HG03342 (cell line): ENCODE data around the gene CCNL2.
A peak's percentile ranks its signal among the peaks of the same experiment; 100 is the strongest.
"Not testable (repeated sequence)": the region's sequence is repeated elsewhere in the genome, so short reads cannot be mapped to it uniquely, and the experiment has no call there.

Experiments used
- ATAC-seq: cut with Tn5 transposase; IDR thresholded peaks from one replicate; pipeline ENCODE4 v1.9.1; 2021; ENCODE audit warnings: mild to moderate bottlenecking, moderate library complexity; ENCODE audit not compliant: unreplicated experiment

Gene CCNL2

DNA sequence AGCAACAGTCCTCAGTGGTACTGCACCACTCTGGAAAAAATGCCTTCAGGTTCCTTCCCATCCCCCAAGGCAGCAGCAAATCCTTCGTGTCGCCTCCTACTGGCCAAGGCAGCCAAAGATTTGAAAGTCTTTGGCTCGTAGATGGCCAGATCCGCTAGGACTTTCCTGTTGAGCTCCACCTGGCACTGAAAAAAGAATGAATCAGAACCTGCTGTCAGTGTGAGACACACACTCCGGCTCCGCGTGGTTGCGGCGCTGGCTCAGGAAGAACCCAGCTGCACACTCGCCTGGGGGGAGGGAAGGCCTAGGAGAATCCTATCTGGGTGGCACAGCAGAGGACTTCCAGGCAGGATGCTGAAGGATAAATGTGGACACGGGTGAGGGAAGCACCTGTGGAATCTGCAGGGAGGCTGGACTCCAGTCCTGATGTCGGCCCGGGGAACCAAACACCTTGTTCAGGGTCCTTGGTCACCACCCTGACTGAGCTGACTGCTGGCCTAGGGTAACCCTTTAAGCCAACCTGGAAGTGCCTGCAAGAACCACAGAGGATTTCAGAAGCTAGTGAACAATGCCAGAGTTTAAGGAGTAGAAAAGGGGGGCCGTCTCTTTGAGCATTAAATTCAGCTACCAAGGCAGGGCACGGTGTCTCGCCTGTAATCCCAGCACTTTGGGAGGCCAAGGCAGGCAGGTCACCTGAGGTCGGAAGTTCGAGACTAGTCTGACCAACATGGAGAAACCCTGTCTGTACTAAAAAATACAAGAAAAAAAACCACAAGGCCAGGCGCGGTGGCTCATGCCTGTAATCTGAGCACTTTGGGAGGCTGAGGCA, 3.2 kb upstream of the CCNL2 start:
- ATAC-seq = no peak

DNA sequence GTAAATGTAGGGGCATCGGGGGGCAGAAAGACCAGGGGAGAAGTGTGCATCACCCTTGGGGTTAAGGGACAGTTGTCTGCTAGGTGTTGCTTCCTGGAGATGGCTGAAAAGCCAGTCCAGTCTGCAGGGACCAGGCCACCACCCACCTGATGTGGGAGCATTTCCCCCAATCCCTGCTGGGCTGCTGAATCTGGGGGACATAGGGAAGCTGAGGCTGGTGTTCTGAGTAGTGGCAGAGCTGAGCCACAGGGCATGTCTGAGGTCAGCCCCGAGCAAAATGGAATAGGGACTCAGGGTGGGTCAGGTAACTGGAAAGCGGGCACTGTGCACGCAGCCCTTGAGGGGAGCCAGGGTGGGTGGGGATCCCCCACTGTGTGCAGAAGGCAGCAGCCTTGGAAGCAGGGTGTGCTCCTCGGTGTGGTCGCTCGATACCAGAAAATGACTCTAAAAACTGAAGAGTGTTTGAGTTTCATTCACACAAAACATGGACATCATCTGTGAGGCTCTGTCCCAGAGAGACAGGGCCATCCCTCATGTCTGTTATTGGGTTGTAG, 2.4 kb upstream of the CCNL2 start:
- ATAC-seq = no peak

DNA sequence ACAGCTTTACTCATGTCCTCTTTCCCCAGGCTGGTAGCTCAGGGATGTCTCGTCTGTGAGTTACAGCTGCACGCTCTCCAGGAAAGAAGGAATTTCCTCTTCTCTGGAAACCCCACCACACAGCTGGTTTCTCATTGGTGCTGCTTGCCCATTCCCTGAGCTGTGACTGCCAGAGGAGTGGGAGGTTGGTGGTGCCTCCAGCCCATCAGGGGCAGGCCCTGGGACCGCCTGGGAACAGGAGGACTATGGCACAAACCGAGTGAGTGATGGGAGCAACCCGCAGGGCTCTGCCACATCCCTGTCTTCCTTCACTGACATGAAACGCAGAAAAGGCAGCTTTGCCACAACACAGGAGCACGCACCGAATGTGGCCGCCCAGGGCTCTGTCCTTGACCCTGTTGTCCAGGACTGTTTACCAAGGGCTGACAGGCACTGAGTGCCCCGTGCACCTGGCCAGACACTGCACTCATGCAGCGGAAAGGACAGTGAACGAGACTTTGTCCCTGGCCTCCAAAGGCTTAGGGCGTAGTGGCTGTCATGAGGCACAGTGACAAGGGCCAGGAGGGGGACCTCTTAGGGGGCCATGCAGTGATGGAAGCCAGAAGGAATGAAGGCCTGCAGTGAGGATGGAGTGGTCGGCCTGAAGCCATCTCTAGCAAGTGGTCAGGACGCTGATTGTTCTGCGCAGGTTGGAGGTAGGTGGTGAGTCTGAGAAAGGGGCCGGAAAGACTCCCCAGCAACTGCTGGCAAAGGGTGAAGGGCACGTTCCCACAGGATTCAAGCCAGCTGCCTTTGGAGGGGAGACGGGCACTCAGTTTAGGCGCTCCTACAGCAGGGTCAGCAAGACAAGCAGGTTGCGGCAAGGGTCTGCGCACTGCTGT, 1.7 kb upstream of the CCNL2 start:
- ATAC-seq = no peak

DNA sequence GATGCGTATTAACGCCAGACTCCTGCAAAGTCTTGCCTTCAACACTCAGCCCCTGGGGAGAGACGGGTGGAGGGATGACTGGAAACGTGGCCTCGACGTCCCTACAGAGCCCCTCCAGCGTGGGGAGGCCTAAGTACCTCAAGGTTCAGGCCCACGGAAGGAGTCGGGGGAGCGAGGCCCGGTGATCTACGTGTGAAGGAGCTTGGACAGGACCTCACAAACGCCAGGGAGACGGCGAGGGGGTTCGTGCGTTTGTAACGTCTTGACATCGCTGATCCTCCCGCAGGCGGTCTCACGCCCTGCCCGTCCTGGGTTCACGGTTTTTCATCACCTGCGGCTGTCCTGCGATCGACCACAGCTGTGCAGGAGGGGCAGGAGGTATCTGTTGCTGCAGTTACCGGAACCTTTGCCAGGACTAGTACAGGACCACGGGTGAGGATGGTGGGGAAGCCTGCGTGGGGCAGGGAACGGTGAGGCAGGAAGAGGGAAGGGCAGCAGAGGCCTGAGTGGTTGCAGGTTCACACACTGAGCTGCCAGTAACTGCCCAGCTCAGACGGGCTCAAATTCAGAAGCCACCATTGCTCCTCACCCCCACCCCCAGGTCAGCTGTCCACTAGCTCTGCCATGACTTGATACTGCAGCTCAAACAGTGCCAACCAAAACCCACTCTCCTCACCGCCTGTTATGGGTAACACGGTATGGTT, 889 bp upstream of the CCNL2 start:
- no peak for ATAC-seq

DNA sequence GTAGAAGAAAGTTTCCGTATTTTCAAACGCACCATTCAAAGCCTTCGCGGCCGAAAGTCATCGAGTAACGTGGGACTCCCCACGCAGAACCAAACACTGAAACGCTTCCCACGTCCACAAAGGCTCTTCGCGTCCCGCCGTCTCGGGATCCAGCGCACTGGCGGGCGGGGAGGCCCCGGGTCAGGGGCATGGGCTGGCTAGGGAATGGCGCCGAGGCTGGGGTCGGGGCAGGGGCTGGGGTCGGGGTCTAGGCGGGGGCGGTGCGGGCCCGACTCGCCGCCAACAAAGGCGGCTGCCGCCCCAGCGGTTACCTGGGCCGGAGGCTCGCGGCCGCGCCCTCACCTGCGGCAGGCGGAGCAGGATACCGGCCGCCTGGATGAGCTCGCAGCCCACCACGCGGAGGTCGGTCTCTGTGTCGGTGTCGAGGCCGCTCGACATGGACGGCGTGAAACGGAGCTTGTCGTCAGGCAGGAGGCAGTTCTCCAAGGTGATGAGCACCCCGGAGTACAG, 403 bp downstream of the CCNL2 start:
- peak; percentile 17 for ATAC-seq

DNA sequence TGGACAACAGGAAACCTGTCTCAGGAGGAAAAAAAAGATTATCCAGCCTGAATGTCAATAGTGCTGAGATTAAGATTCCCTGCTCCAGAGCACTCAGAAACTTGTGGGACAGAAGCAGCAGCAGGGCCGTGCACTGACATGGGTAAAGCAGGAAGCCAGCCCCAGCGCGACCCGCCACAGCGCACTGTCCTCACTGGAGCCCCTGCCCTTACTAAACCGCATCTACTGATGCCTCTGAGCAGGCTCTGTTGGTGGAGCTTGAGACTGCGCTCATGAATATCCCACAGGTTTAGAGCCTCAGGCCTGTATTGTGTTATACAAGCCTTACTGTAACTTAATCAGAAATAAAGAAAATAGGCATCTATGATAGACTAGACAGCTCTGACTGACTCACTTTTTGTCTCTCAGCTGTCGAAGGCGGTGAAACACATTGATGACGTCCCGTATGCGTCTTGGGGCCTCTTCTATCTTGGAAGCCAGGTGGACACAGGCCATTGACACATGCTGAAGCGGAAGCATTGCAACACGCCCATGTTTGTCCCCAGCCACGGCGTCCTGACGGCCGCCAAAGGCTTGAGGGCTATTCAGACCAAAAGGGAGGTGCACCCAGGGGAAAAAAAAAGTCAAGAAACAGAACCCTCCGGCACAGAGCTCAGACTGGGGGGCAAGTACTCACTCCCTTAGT, 1.2 kb downstream of the CCNL2 start:
- no peak for ATAC-seq

DNA sequence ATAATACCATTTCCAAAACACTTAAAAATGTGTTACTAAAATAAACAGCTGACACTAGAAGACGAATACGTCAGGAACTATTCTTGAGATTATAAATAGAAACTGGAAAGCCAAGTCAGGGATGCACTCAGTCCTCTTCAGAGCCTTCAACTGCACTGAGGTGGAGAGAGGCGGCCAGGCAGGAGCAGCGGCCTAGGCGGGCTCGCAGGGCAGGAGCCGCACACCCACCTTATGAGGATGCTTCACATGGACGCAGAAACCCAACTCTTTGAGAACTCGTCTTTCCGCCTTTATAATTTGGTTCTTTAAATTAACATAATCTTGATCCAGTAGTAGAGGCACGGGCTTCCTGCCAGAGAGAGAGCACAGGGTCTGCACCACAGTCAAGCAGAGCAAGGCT, 4.0 kb downstream of the CCNL2 start:
- no peak for ATAC-seq

DNA sequence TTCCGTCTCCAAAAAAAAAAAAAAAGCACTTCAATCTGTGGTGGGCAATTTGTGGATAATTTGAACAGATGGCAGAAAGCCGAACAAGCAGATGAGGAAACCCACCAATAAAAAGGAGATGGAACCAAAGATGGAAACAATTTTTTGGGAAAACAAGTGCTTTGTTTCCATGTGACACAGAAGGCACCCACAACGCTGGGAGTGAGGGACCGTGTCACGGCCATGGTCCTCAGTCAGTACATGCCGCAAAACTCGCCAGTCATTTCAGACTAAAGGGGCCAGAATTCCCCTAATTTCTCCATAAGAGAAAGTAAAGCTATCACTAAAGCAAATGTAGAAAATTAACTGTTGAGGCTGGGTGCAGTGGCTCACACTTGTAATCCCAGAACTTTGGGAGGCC, 5.0 kb downstream of the CCNL2 start:
- ATAC-seq = no peak

DNA sequence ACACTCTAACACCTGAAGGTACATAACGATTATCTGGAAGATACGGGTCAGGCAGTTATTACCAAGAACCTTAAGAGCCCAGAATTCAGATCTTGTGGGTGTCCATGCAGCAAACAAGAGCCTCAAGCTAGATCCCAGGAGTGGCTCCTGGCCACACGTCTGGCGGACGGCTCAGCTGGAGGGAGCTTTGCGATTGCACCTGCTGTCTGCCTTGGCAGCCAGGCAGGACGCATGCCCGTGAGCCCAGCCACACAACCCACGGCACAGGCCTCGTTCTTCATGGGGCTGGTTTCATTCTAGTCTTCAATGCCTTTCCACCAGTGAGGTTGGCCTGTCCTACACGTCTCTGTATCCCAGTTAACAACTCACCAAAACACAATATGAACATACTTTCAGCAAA, 5.7 kb downstream of the CCNL2 start:
- no peak for ATAC-seq

DNA sequence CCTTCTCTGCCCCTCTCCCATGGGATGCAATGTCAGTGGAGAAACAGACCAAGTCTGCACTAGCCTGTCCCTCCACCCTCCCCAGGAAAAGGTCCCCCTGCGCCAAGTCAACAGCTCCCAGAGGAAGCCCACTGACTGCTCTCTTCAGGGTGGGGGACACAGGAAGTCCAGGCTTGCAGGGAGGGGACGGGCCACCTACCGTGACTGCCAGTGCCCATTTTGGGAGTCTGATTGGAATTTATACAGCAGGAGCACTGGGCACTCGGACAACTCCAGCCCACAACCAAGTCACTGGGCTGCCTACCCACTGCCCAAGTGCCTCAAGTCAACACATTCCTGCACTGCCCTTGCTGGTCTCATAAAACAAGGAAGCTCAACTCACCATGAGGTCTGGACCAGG, 6.1 kb downstream of the CCNL2 start:
- ATAC-seq = no peak

DNA sequence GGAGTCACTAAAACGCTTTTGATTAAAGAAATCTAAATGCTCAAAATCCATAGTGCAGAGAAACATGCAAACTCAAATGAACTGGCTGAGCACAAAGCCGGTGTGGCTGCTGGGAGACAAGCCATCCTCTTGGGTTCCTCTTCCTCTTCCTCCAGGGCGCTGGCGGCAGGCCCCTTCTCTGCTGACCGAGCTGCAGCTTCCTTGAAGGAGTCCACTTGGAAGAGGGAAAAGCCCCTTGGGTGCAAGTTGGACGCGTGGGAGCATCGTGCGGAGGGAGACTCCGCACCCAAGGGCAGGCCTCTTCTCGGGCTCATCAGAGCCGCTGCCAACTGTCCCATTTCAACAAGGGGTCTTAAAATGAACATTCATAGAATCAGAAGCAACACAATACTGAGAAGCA, 7.9 kb downstream of the CCNL2 start:
- ATAC-seq = no peak

DNA sequence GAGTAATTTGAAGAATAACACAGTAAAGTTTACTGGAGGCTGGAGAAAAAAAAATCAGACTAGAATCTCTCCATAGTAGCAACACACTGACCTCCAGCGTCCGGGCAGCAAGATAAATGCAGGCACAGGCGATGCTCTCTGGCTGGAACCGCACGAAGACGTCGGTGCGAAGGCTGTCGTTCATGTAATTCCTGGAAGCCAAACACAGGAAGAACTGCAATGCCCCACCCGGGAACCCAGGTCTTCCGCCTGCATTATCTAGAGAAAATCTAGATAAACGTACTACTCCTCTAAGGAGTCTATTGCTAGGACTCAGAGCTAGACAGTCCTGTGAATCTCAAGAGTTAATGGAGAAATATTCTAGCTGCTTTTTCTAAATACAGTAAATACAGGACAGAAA, 8.5 kb downstream of the CCNL2 start:
- ATAC-seq = no peak

DNA sequence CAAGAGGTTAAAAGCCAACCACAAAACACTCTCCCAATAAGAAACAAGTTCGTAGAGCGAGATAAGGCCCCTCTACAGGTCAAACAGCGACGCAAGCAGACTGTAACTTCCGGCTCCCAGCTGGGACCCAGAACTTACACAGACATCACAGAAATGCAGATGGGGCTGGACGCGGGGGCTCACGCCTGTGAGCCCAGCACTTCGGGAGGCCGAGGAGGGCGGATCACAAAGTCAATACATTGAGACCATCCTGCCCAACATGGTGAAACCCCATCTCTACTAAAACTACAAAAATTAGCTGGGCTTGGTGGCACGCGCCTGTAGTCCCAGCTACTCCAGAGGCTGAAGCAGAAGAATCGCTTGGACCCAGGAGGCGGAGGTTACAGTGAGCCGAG, 11.1 kb downstream of the CCNL2 start:
- no peak for ATAC-seq

DNA sequence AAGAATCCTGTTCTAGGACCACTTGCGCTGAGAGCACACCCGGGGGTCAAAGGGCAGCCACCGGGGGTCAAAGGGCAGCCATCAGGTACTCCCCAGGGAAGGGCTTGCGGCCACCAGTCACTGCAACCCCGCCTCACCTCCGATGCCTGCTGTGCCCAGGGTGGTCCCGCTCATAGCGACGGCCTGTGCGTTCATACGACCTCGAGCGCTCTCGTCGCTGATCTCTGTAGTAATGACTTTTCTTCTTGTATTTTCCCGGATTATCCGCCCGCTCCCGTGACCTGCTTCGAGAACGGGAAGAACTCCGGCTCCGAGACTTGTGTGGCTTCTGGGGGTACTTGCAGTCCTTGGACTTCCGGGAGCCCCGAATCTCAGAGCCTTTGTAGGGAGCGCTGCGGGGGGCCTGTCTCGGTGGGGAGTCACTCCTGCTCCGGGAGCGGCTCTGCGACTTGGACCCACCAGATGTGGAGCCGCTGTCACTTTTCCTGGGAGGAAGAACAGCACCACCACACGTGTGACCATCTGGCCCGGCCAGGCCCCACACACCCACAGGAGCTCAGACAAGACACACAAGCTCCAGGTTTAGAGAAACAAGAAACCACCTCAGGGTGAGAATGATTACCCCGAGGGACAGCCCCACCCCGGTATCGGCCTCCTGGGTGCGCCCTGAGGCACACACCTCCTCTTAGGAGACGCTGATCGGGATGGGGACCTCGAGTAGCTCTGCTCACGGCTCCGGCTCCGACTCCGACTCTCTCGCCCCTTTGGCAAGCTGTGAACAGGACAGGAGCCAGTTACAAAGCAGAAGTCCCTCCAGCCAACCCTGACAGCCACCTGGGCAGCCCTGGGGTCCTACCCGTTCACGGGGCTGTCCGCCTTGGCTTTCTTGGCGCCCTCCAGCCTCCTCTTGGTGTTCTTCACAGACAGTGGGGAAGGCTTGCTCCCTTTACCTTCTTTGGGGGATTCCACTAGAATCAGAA, 11.7 kb downstream of the CCNL2 start:
- no peak for ATAC-seq

DNA sequence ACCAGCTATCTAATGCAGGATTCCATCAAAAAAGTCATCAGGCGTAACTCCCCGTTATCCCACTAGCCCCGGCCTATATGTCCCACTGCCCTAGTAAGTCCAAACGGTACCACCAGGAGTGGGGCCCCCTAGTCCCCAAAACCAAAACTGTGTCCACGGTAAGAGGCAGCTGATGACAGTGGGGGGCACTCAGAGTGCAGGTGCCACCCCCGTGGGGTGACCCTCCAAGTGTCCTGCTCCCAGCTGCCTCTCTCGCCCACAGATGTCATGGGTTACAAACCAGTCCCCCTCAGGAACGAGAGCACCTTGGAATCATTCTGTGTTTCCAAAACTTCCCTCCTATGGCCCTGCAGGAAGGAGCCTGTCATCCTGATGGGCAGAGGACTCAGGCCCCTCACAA, 13.2 kb downstream of the CCNL2 start:
- ATAC-seq = no peak

DNA sequence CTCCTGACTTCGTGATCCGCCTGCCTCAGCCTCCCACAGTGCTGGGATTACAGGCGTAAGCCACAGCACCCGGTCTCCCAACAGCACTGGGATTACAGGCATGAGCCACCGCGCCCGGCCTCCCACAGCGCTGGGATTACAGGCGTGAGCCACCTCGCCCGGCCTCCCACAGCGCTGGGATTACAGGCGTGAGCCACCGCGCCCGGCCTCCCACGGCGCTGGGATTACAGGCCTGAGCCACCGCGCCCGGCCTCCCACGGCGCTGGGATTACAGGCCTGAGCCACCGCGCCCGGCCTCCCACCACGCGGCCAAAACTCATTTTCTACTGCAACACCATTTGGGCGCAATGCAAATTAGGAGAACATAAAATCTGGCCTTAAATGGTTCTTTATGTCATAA, 13.8 kb downstream of the CCNL2 start:
- ATAC-seq = not testable (repeated sequence)

DNA sequence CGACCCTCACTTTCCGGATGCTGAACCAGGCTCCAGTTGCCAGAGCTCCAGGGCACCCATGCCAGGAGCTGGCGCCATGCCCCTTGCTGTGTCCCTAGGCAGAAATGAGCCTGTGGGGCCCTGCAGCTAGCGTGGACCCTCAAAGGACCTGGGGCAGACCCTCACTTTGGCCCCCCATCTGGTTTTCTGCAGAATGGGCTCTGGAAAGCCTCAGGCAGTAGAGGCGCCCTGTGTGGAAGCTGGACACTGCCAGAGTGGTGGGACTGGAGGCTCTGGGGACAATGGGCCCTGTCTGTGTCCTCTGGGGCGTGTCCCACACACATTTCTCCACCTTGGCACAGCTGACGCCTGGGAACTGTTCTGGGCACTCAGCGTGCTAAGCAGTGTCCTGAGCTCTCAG, 17.8 kb downstream of the CCNL2 start:
- no peak for ATAC-seq

DNA sequence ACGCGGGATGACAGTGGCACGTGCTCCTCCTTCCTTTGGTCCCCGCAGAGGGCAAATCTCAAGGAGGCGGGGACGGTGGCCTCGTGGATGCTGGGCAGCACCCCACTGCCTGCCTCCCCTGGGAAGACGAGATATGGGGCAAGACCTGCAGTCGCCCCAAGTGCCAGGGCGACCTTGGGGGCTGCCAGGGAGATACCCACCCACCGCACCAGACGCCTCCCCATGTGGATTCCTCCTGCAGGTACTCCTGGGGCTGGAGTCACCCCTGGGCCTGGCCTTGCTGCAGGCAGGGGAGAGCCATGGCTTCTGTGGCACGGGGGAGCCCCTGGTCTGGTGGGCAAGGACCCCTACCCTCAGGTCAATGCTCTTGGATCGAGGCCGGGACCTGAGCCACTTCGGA, 18.3 kb downstream of the CCNL2 start:
- no peak for ATAC-seq

DNA sequence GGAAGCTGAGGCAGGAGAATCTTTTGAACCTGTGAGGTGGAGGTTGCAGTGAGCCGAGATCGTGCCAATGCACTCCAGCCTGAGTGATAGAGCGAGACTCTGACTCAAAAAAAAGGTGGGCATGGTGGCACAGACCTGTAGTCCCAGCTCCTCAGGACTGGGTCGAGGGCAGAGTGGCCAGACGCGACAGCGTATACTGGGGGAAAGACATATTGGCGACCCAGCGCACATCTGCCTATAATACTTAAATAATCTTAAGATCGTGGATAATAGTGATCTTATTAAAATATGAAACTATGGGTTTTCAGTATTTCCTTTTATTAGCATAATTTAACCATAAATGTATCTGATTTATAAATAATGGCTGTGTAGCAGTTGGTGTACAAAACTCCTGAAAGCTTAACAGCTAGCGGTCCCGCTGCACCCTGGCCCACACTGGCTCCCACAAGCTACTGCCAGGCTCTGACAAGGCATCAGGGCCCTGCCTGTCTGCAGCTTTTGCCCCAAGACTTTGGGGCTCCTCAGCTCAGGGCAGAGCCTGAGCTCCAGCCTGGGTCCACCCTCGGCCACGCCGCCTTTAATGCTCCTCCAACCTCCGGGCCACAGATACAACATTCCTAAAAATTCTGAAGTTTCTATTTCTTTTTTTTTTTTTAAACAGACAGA, 21.5 kb downstream of the CCNL2 start:
- no peak for ATAC-seq
